ENCODE measurements around the gene UQCRH. TPM values are rescaled to one million over a fixed set of nuclear protein-coding genes. Genes with fewer than 3 reads are reported as not detected.
"Not testable (repeated sequence)": the region's sequence is repeated elsewhere in the genome, so short reads cannot be mapped to it uniquely, and the experiment has no call there.

The UQCRH gene
- total RNA-seq, 2 donors from 2014 or later, result 258 to 391 TPM

- 96% methylated on average over 4 of the region's 4 CpGs for WGBS
- no peak overlapping the region for H3K27ac ChIP-seq
Observed at GRCh38 chr1:46343705-46344104, 40.2 kb downstream of the UQCRH start.

GRCh38 chr1:46344481-46344880, 41.0 kb downstream of the UQCRH start:
- Histone ChIP-seq H3K4me3 (no peak overlapping the region), H3K27ac (no peak overlapping the region), H3K9me3 (no peaks in the 10 kb centered on the region), H3K4me1 (replicated peaks) (no peaks in the 10 kb centered on the region), H3K36me3 (peaks cover 0 to 5% of the 10 kb centered on the region in 2 donors), H3K27me3 (replicated peaks; ENCODE audit: insufficient read depth) (no peaks in the 10 kb centered on the region)
- DNase-seq (ENCODE audit: low spot score), result no peak
- WGBS, result 83% methylated on average over 3 of the region's 3 CpGs
- TF ChIP-seq CTCF (IDR thresholded peaks at IDR 0.05) (no peak), POLR2A (IDR thresholded peaks at IDR 0.05) (no peak), POLR2AphosphoS5 (IDR thresholded peaks at IDR 0.05) (no peak)
- intact Hi-C loops (cut with DNase I), result no loop called here

More at GRCh38 chr1:46343705-46344104, 40.2 kb downstream of the UQCRH start:
- intact Hi-C loops (cut with DNase I), result no loop called here
- H3K27me3 ChIP-seq (replicated peaks; ENCODE audit: insufficient read depth), result no peaks in the 10 kb centered on the region
- peaks cover 0 to 5% of the 10 kb centered on the region in 2 donors for H3K36me3 ChIP-seq
- DNase-seq (ENCODE audit: low spot score), result no peak
- no peaks in the 10 kb centered on the region for H3K4me1 ChIP-seq (replicated peaks)
- no peaks in the 10 kb centered on the region for H3K9me3 ChIP-seq
- TF ChIP-seq POLR2A (IDR thresholded peaks at IDR 0.05) (no peak), CTCF (IDR thresholded peaks at IDR 0.05) (no peak), POLR2AphosphoS5 (IDR thresholded peaks at IDR 0.05) (no peak)
- H3K4me3 ChIP-seq, result no peak overlapping the region

GRCh38 chr1:46345281-46345680, 41.8 kb downstream of the UQCRH start:
- Histone ChIP-seq H3K9me3 (no peaks in the 10 kb centered on the region), H3K27me3 (replicated peaks; ENCODE audit: insufficient read depth) (no peaks in the 10 kb centered on the region), H3K27ac (no peak overlapping the region), H3K4me1 (replicated peaks) (no peaks in the 10 kb centered on the region), H3K36me3 (peaks cover 0 to 5% of the 10 kb centered on the region in 2 donors), H3K4me3 (no peak overlapping the region)
- intact Hi-C loops (cut with DNase I), result no loop called here
- TF ChIP-seq CTCF (IDR thresholded peaks at IDR 0.05) (no peak), POLR2A (IDR thresholded peaks at IDR 0.05) (no peak), POLR2AphosphoS5 (IDR thresholded peaks at IDR 0.05) (no peak)
- DNase-seq (ENCODE audit: low spot score), result no peak

GRCh38 chr1:46352363-46352762, 48.9 kb downstream of the UQCRH start:
- 85% methylated on average over 2 of the region's 2 CpGs for WGBS
- H3K27ac ChIP-seq, result no peak overlapping the region
- TF ChIP-seq CTCF (IDR thresholded peaks at IDR 0.05), result no peak
- TF ChIP-seq POLR2AphosphoS5 (IDR thresholded peaks at IDR 0.05), result no peak
- no peak for TF ChIP-seq POLR2A (IDR thresholded peaks at IDR 0.05)
- H3K4me3 ChIP-seq, result no peak overlapping the region
- DNase-seq (ENCODE audit: low spot score), result no peak
- H3K9me3 ChIP-seq, result no peaks in the 10 kb centered on the region
- no peaks in the 10 kb centered on the region for H3K27me3 ChIP-seq (replicated peaks; ENCODE audit: insufficient read depth)
- intact Hi-C loops (cut with DNase I), result no loop called here
- H3K4me1 ChIP-seq (replicated peaks), result no peaks in the 10 kb centered on the region
- peaks cover 0 to 19% of the 10 kb centered on the region in 2 donors for H3K36me3 ChIP-seq

GRCh38 chr1:46355920-46356319, 52.4 kb downstream of the UQCRH start:
- H3K4me1 ChIP-seq (replicated peaks); DNase-seq (ENCODE audit: low spot score); H3K27ac ChIP-seq; H3K27me3 ChIP-seq (replicated peaks; ENCODE audit: insufficient read depth); H3K4me3 ChIP-seq; H3K9me3 ChIP-seq; intact Hi-C loops (cut with DNase I): not testable (repeated sequence)
- peaks cover 0 to 29% of the 10 kb centered on the region in 2 donors for H3K36me3 ChIP-seq
- WGBS, result 98% methylated on average over 5 of the region's 5 CpGs

Measured in prostate gland (tissue), 2 donors.